Measurements from ENCODE around the gene ACADS.

ACADS gene

DNA sequence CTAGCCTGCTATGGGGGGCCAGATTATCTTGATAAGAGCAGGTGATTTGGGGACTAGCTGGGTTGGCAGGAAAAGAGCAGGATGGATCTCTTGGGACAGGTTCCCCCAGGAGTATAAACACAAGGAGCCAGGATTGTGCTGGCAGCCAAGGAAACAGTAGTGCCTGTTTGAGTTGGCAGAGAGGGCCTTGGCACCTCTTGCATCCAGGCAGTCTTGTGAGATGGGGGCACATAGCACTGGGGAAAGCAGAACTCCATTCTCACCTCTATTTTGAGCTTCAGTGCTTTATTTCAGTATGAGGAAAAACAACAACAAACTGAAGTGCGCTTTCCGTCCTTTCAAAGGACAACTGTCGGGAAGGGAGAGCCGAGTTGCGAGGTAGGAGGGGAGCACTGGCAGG is 24.7 kb upstream of the ACADS start:
- H3K4me3 ChIP-seq (ENCODE audit: low read depth, low read length), result no peak overlapping the region
- TF ChIP-seq, protein P1, sequence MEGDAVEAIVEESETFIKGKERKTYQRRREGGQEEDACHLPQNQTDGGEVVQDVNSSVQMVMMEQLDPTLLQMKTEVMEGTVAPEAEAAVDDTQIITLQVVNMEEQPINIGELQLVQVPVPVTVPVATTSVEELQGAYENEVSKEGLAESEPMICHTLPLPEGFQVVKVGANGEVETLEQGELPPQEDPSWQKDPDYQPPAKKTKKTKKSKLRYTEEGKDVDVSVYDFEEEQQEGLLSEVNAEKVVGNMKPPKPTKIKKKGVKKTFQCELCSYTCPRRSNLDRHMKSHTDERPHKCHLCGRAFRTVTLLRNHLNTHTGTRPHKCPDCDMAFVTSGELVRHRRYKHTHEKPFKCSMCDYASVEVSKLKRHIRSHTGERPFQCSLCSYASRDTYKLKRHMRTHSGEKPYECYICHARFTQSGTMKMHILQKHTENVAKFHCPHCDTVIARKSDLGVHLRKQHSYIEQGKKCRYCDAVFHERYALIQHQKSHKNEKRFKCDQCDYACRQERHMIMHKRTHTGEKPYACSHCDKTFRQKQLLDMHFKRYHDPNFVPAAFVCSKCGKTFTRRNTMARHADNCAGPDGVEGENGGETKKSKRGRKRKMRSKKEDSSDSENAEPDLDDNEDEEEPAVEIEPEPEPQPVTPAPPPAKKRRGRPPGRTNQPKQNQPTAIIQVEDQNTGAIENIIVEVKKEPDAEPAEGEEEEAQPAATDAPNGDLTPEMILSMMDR (IDR thresholded peaks at IDR 0.05; ENCODE audit: low read depth, low read length, missing control alignments), result no peak
- DNase-seq (ENCODE audit: low read depth), result no peak

DNA sequence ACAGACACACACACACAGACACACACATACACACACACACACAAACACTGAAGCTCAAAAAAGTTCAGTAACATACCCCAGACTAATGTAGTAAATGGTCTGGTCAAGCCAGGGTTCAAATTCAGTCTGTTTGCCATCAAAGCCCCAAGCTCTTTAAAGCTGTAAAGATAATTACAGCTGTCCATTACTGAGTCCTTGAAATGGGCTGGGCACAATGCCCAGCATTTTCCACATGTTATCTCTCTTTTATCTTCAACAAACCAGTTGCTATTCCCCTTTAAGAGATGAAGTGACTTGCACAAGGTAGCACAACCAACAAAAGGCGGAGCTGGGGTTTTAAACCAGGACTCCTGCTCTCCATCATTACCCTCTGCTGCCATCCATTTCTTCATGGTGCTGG is 23.0 kb upstream of the ACADS start:
- TF ChIP-seq, protein P1 (IDR thresholded peaks at IDR 0.05; ENCODE audit: low read depth, low read length, missing control alignments), result no peak
- no peak overlapping the region for H3K4me3 ChIP-seq (ENCODE audit: low read depth, low read length)
- DNase-seq (ENCODE audit: low read depth), result no peak

DNA sequence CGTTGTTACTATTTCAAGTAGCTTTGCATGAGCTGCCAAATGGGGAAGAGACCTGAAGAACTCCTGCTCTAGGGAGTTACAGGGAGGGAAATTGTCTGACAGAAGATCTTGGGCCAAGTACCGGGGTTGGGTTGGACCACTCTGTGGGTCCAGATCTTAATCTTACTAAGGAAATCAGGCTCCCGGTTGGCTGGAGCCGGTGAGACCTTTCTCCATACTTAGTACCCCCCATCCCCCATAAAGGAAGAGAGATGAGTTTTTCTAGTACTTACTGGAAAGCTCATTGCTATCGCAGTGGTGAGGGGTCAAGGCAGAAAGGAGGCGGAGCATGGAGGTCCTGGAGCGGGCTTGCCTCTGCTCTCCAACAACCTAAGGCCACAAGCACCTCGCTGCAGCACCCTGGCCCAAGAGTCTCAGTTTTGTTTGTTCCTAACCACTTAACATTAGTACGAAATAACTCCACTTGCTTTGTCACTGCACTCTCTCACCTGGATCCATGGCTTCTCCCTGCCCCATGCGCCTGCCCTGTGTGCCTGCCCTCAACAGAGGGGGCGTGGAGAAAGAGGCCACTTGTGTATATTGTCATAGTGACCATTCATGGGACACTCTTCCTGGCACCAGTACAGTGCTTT is 22.2 kb upstream of the ACADS start:
- H3K4me3 ChIP-seq (ENCODE audit: low read depth, low read length), result no peak overlapping the region
- TF ChIP-seq, protein P1 (IDR thresholded peaks at IDR 0.05; ENCODE audit: low read depth, low read length, missing control alignments), result no peak
- DNase-seq (ENCODE audit: low read depth), result no peak

DNA sequence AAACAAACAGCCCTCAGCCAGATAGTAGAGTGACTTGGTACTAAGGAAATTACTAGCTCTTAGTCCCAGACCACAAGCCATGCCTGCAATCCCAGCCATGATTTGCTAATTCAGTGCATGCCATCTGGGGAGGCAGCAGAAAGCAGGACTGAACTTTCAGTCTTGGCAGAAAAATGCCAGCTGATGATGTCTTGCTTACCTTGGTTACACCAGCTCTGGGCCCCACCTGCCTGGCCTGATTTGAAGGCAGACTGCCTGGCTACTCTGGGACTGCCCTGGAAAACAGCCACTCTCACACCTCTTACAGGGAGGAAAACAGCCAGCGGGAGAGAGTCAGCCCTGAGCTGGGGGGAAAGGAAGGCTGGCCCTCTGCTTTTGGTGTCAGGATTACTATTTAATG is 20.0 kb upstream of the ACADS start:
- TF ChIP-seq, protein P1 (IDR thresholded peaks at IDR 0.05; ENCODE audit: low read depth, low read length, missing control alignments), result no peak
- no peak overlapping the region for H3K4me3 ChIP-seq (ENCODE audit: low read depth, low read length)
- no peak for DNase-seq (ENCODE audit: low read depth)

DNA sequence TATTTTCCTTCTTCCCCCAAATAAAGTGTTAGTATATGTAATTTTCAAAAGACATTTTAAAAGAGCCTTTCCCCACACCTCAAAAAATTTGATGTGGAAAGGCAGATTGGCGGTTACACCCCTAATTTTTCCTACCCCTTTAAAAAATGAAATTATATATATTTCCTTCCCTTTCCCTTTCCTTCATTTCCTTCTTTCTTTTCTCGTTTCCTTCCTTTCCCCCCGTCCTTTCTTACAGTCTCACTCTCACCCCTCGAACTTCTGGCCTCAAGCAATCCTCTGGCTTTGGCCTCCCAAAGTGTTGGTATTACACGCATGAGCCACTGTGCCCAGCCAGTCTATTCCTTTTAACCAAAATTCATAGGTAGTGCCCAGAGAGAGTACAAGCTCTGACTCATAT is 19.6 kb upstream of the ACADS start:
- no peak overlapping the region for H3K4me3 ChIP-seq (ENCODE audit: low read depth, low read length)
- TF ChIP-seq, protein P1 (IDR thresholded peaks at IDR 0.05; ENCODE audit: low read depth, low read length, missing control alignments), result no peak

DNA sequence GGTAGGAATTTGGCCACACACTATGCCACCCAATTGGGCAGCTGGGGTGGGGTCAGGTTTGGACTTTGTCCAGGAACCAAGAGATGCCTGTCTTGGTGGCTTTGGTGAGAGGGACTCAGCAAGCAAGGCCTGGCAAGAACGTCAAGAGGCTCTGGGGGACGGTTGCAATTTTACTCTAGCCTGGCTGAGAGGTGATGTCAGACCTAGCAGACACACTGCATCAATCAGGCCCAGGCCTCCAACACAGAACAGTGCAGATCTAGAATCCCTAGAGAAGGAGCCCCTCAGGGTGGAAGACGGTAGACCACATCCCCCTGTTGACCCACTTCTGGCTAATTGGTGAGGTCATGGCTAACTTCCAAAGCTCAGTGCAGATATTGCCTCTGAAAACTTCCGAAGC is 17.0 kb upstream of the ACADS start:
- DNase-seq (ENCODE audit: low read depth), result no peak
- no peak overlapping the region for H3K4me3 ChIP-seq (ENCODE audit: low read depth, low read length)
- TF ChIP-seq, protein P1 (IDR thresholded peaks at IDR 0.05; ENCODE audit: low read depth, low read length, missing control alignments), result no peak

More for the DNA sequence above, 19.6 kb upstream of the ACADS start:
- no peak for DNase-seq (ENCODE audit: low read depth)
